Skeletal muscle tissue (tissue), 4 donors: ENCODE data around the gene NUP93. TPM values are rescaled to one million over a fixed set of nuclear protein-coding genes. Genes with fewer than 3 reads are reported as not detected.
"Not testable (repeated sequence)": the region's sequence is repeated elsewhere in the genome, so short reads cannot be mapped to it uniquely, and the experiment has no call there.

ENCODE experiments used
- H3K27ac ChIP-seq: one replicate; pipeline ENCODE4 v1.7.0; 2013; ENCODE audit warnings: mild to moderate bottlenecking, low read depth, low read length, inconsistent platforms
- H3K27me3 ChIP-seq, 3 donors: one replicate each; pipeline ENCODE4 v1.7.0; 2013; ENCODE audit warnings: low read length in 3 of 3; ENCODE audit not compliant: control insufficient read depth in 3 of 3, insufficient read depth in 3 of 3
- H3K36me3 ChIP-seq, 3 donors: one replicate each; pipeline ENCODE4 v1.7.0; 2013; ENCODE audit warnings: low read length in 3 of 3; ENCODE audit not compliant: control insufficient read depth in 3 of 3, insufficient read depth in 3 of 3
- H3K4me1 ChIP-seq, 3 donors: one replicate each; pipeline ENCODE4 v1.7.0; 2013; ENCODE audit warnings: low read length in 3 of 3, mild to moderate bottlenecking in 3 of 3; ENCODE audit not compliant: control insufficient read depth in 3 of 3, insufficient read depth in 3 of 3
- H3K4me3 ChIP-seq, 3 donors: one replicate each; pipeline ENCODE4 v1.7.0; 2013; ENCODE audit warnings: low read length in 3 of 3
- H3K9ac ChIP-seq, 3 donors: one replicate each; pipeline ENCODE4 v1.7.0; 2013; ENCODE audit warnings: low read length in 3 of 3, mild to moderate bottlenecking in 3 of 3, moderate library complexity in 2 of 3, low read depth in 1 of 3
- H3K9me3 ChIP-seq, 3 donors: one replicate each; pipeline ENCODE4 v1.7.0; 2013; ENCODE audit warnings: low read length in 3 of 3; ENCODE audit not compliant: control insufficient read depth in 3 of 3
- total RNA-seq: library from RNA; depleted of rRNA; stranded (reverse); fragments of >200 nt; gene quantifications from one replicate; pipeline ENCODE4 v1.2.3, GENCODE V29; 2014
- donor health status: Osteomylitis.

The NUP93 gene
- total RNA-seq, 1 donor from 2014 or later: 54.8 TPM

DNA sequence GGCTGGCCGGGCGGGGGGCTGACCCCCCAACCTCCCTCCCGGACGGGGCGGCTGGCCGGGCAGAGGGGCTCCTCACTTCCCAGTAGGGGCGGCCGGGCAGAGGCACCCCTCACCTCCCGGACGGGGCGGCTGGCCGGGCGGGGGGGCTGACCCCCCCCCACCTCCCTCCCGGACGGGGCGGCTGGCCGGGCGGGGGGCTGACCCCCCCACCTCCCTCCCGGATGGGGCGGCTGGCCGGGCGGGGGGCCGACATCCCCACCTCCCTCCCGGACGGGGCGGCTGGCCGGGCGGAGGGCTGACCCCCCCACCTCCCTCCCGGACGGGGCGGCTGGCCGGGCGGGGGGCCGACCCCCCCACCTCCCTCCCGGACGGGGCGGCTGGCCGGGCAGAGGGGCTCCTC, 9.4 kb downstream of the NUP93 start:
- H3K4me3 ChIP-seq, H3K27ac ChIP-seq, H3K9ac ChIP-seq, H3K36me3 ChIP-seq, H3K9me3 ChIP-seq, H3K27me3 ChIP-seq: not testable (repeated sequence)
- H3K4me1 ChIP-seq: peaks cover 7 to 15% (median 9%) of the 10 kb centered on the region in 3 donors

DNA sequence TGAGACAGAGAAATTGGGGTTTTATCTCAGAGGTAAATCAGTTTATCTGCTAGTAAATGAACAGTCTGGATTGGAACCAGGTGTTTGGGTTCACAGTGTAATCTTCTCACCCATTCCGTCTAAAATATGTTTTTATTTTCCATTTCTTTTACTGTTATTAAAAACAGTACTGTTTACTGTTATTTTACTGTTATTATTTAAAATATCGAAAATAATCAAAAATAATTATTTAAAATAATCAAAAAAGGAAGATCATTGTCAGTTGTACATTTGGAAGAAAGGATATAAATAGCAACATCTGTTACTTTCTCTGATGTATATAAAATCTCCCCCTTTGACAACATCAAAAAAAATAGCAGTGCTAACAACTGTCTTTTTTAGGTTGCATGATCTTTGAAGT, 11.5 kb downstream of the NUP93 start:
- Histone ChIP-seq H3K9ac (no peak overlapping the region), H3K4me1 (peaks cover 7 to 16% (median 8%) of the 10 kb centered on the region in 3 donors), H3K27ac (no peak overlapping the region), H3K36me3 (no peaks in the 10 kb centered on the region), H3K27me3 (no peaks in the 10 kb centered on the region), H3K9me3 (no peaks in the 10 kb centered on the region), H3K4me3 (no peak overlapping the region)

DNA sequence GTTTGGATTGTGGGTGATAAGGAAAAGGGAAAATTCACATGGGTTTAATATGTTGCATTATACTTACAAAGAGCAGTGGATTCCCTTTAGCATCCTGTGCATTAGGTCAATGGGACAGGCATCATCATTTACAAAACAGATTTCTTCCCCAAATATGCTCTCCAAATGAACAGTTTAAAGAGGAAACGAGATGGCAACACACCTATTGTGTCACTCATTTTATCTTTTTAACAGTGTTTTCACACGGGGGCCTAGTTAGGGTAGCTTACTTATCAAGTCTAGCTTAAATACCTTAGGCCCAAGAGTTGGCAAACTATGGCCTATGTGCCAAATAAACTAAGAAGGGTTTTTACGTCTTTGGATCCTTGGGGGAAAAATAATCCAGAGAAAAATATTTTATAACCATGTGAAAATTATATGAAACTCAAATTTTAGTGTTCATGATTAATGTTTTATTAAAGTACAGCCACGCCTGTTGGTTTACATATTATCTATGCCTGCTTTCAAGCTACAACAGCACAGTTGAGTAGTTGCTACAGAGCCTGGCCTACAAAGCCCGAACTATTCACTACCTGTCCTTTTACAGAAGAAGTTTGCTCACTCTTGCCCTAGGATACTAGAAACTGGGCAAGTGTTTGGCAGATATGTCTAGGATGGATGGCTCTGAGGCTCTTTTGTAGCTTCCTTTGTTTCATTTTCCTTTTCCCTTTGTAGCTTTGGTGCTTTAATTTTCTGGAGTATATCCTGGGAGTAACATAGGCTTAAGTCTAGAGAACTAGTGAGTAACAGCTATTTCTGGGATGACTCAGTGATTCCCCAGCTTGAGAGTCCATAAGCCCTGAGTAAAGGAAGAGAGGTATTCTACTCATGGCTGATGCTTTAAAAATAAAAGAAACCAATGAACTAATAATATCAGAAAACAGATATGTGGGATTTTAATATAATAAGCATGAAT, 12.4 kb downstream of the NUP93 start:
- H3K9ac ChIP-seq: no peak overlapping the region
- peaks cover 7 to 16% (median 8%) of the 10 kb centered on the region in 3 donors for H3K4me1 ChIP-seq
- H3K36me3 ChIP-seq: no peaks in the 10 kb centered on the region
- H3K9me3 ChIP-seq: no peaks in the 10 kb centered on the region
- H3K27me3 ChIP-seq: no peaks in the 10 kb centered on the region
- no peak overlapping the region for H3K27ac ChIP-seq
- no peak overlapping the region for H3K4me3 ChIP-seq

DNA sequence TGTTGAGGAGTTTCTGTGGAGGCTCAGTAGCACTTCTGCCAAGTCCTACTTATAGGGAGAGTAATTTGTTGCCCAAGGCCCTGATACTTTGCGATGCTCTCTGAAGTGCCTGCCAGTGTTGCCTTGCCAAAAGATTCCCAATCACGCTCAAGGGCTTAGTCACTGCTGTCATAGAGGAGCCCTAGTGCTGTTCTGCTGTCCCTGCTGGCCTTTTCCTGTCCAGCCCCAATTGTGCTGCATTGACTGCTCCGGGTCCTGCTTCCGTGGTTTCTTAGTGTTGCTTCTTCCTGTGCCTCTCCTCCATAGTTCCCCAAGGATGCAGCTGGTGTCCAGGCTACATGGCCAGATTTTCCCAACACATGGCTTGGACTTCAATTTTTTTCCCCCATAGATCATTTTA, 13.9 kb downstream of the NUP93 start:
- no peaks in the 10 kb centered on the region for H3K9me3 ChIP-seq
- H3K27ac ChIP-seq: no peak overlapping the region
- no peak overlapping the region for H3K9ac ChIP-seq
- no peak overlapping the region for H3K4me3 ChIP-seq
- H3K36me3 ChIP-seq: peaks cover 0 to 6% (median 0%) of the 10 kb centered on the region in 3 donors
- H3K4me1 ChIP-seq: peaks cover 7 to 16% (median 8%) of the 10 kb centered on the region in 3 donors
- no peaks in the 10 kb centered on the region for H3K27me3 ChIP-seq

DNA sequence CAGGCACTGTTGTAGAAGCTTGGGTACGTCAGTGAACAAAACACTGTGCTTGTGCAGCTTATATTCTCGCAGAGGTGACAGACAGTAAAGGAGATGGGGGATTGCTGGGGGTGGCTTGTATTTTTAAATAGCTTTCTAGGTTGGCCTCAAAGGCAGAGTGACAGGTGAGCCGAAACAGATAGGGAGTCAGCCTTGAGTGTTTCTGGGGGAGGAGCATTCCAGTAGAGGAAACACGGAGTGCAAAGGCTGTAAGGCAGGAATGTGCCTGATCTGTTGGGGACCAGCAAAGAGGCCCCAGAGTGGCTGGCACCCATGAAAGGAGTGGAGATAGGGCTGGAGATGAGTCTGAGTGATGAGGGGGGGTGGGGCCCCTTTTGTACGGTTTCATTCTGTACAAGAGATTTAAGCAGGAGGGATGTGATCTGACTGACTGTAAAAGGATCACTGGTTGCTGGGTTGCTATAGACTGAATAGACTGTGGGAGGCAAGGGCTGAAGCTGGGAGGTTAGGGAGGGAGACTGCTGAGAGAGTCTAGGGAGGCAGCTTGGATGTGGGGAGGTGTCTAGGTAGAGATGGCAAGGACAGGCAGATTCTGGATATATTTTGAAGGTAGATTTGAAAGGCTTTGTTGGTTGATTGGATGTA, 15.2 kb downstream of the NUP93 start:
- H3K27ac ChIP-seq: no peak overlapping the region
- H3K27me3 ChIP-seq: no peaks in the 10 kb centered on the region
- no peak overlapping the region for H3K4me3 ChIP-seq
- H3K36me3 ChIP-seq: peaks cover 0 to 6% (median 0%) of the 10 kb centered on the region in 3 donors
- peaks cover 7 to 16% (median 8%) of the 10 kb centered on the region in 3 donors for H3K4me1 ChIP-seq
- no peak overlapping the region for H3K9ac ChIP-seq
- H3K9me3 ChIP-seq: no peaks in the 10 kb centered on the region

DNA sequence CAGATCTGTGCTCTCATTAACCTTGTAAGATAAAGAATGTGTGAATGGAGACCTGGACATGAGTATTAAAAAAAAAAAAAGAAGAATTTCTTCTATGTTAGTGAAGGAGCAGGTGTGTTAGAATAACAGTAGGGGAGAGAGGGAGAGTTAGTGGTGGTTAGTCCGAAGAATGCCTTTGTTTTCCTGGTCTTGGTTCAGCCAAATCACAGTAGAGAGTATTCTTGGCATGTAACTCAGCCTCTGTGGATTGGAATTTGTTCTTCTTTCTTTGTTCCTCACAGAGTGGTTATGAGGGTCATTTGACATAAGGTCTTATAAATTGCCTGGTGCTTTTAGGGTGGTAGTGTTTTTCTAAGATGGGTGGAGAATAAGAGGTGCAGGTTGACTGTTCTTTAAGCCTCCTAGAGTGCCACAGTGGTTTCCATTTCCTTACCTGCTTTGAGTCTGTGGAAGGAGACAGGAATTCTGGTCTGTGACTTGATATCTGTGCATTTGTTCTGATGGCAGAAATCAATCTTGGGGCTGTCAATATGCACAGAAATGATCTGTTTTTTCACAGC, 17.6 kb downstream of the NUP93 start:
- Histone ChIP-seq H3K36me3 (peaks cover 0 to 6% (median 0%) of the 10 kb centered on the region in 3 donors), H3K4me1 (peaks cover 7 to 16% (median 8%) of the 10 kb centered on the region in 3 donors), H3K4me3 (no peak overlapping the region), H3K9ac (no peak overlapping the region), H3K27ac (no peak overlapping the region), H3K9me3 (no peaks in the 10 kb centered on the region), H3K27me3 (no peaks in the 10 kb centered on the region)

DNA sequence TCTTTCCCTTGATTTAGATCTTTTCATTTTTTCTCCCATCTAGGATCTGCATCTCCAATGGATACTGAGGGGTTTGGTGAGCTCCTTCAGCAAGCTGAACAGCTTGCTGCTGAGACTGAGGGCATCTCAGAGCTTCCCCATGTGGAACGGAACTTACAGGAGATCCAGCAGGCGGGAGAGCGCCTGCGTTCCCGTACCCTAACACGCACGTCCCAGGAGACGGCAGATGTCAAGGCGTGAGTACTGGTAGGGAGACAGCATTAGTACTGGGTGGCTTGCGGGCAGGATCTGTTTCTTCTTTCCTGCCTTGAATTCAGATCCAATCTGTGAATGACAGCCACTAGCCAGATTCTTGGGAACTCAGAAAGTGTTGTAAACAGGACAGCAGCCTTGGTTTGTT, 18.3 kb downstream of the NUP93 start:
- Histone ChIP-seq H3K9me3 (no peaks in the 10 kb centered on the region), H3K4me1 (peaks cover 7 to 16% (median 8%) of the 10 kb centered on the region in 3 donors), H3K4me3 (no peak overlapping the region), H3K9ac (no peak overlapping the region), H3K27me3 (no peaks in the 10 kb centered on the region), H3K36me3 (peaks cover 0 to 6% (median 0%) of the 10 kb centered on the region in 3 donors), H3K27ac (no peak overlapping the region)

DNA sequence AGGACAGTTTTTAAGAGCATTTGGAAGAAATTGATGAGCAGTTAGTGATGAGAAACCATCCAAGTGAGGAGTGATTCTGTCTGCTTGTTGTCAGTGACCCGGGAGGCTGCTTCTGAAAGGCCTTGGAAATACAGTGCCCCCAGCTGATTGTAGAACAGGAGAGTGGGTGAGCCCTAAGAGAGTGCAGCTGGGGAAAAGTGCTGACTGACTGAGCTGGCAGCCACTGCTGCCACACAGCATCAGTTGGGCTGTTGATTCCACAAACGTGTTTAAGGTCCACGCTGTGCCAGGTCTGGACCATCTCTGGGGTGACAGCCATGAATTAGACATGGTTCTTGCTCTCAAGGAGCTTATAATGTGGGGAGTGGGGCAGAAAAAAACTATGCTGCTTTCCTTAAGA, 18.9 kb downstream of the NUP93 start:
- Histone ChIP-seq H3K4me1 (peaks cover 5 to 12% (median 6%) of the 10 kb centered on the region in 3 donors), H3K9ac (no peak overlapping the region), H3K9me3 (no peaks in the 10 kb centered on the region), H3K4me3 (no peak overlapping the region), H3K27me3 (no peaks in the 10 kb centered on the region), H3K36me3 (peaks cover 0 to 6% (median 0%) of the 10 kb centered on the region in 3 donors), H3K27ac (no peak overlapping the region)

DNA sequence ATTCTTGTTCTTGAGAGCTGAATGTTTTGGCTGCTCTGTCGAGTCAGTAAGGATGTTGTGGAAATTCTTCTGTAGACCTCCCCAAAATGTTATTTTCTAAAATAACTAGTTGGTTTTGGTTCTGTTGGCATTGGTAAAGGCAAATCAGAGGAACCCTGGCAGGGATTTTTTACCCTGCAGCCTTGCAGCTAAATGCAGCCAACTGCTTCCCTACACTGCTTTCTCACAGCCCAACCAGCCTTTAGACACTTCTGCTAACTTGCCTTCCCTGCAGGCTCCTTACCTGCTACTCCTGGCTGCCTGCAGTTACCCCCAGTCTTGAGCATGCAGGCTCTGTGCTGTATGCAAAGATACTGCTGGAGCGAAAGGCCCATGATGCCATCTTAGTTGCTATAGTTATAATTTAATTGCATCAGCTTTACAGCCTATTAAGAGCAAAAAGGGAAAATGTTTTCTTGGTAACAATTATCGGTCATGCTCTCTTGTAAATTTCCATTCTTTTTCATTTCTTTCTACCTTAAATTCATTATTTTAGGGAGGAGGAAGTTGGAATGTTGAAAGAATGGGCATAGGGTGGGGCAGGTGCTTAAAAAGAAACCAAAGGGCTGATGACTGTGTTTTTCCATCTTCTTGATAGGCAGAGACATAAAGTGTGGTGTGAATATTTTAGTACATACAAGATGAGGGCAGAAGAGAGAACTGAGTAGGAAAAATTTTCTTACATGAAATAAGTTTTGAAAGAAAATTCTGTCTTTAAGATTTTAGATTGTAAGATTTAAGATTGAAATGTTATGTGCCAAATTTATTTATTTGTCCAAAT, 20.0 kb downstream of the NUP93 start:
- Histone ChIP-seq H3K36me3 (peaks cover 0 to 6% (median 0%) of the 10 kb centered on the region in 3 donors), H3K9ac (no peak overlapping the region), H3K27me3 (no peaks in the 10 kb centered on the region), H3K4me3 (no peak overlapping the region), H3K4me1 (peaks cover 0 to 6% (median 2%) of the 10 kb centered on the region in 3 donors), H3K27ac (no peak overlapping the region), H3K9me3 (no peaks in the 10 kb centered on the region)
